HUES48 (cell line): ENCODE results near the gene PHACTR4.

Experiments used
- H3K27ac ChIP-seq: one replicate; pipeline ENCODE4 v1.7.0; 2013; ENCODE audit warnings: low read depth, low read length, inconsistent platforms
- H3K27me3 ChIP-seq: 2 replicates; pipeline ENCODE4 v1.6.1; 2013; ENCODE audit warnings: mild to moderate bottlenecking, low read length; ENCODE audit not compliant: control insufficient read depth, insufficient read depth
- H3K36me3 ChIP-seq: 2 replicates; pipeline ENCODE4 v1.6.1; 2013; ENCODE audit warnings: low read length; ENCODE audit not compliant: control insufficient read depth, insufficient read depth
- H3K4me1 ChIP-seq: 2 replicates; pipeline ENCODE4 v1.6.1; 2013; ENCODE audit warnings: mild to moderate bottlenecking, low read length; ENCODE audit not compliant: control insufficient read depth, insufficient read depth
- H3K4me3 ChIP-seq: 2 replicates; pipeline ENCODE4 v1.5.1; 2013; ENCODE audit warnings: mild to moderate bottlenecking, low read depth, low read length
- H3K9ac ChIP-seq: 2 replicates; pipeline ENCODE4 v1.6.1; 2013; ENCODE audit warnings: mild to moderate bottlenecking, low read depth, low read length, moderate library complexity
- H3K9me3 ChIP-seq: 2 replicates; pipeline ENCODE4 v1.6.1; 2013; ENCODE audit warnings: low read length; ENCODE audit not compliant: control insufficient read depth, insufficient read depth

The PHACTR4 gene

GRCh38 chr1:28494737-28495136, 125.2 kb downstream of the PHACTR4 start:
- H3K9ac ChIP-seq: no peak overlapping the region
- no peaks in the 10 kb centered on the region for H3K9me3 ChIP-seq
- no peak overlapping the region for H3K4me3 ChIP-seq
- no peaks in the 10 kb centered on the region for H3K4me1 ChIP-seq
- H3K36me3 ChIP-seq: peaks cover 73% of the 10 kb centered on the region
- no peak overlapping the region for H3K27ac ChIP-seq
- H3K27me3 ChIP-seq: no peaks in the 10 kb centered on the region

GRCh38 chr1:28499553-28499952, 130.0 kb downstream of the PHACTR4 start:
- H3K4me1 ChIP-seq: no peaks in the 10 kb centered on the region
- H3K4me3 ChIP-seq: no peak overlapping the region
- no peaks in the 10 kb centered on the region for H3K27me3 ChIP-seq
- H3K36me3 ChIP-seq: peaks cover 33% of the 10 kb centered on the region
- no peak overlapping the region for H3K27ac ChIP-seq
- no peaks in the 10 kb centered on the region for H3K9me3 ChIP-seq
- no peak overlapping the region for H3K9ac ChIP-seq

GRCh38 chr1:28501925-28502324, 132.4 kb downstream of the PHACTR4 start:
- Histone ChIP-seq H3K4me3 (no peak overlapping the region), H3K36me3 (peaks cover 22% of the 10 kb centered on the region), H3K27me3 (no peaks in the 10 kb centered on the region), H3K4me1 (no peaks in the 10 kb centered on the region), H3K9ac (no peak overlapping the region), H3K9me3 (no peaks in the 10 kb centered on the region), H3K27ac (no peak overlapping the region)

GRCh38 chr1:28503117-28503516, 133.6 kb downstream of the PHACTR4 start:
- H3K4me3 ChIP-seq: no peak overlapping the region
- H3K27ac ChIP-seq: no peak overlapping the region
- peaks cover 26% of the 10 kb centered on the region for H3K36me3 ChIP-seq
- no peak overlapping the region for H3K9ac ChIP-seq
- H3K4me1 ChIP-seq: peaks cover 4% of the 10 kb centered on the region; the same call in 1 of the 2 replicates
- H3K27me3 ChIP-seq: no peaks in the 10 kb centered on the region
- no peaks in the 10 kb centered on the region for H3K9me3 ChIP-seq

- peaks cover 20% of the 10 kb centered on the region for H3K4me1 ChIP-seq
- H3K4me3 ChIP-seq: peak within 1 kb of the TSS; percentile 92
- H3K27me3 ChIP-seq: no peaks in the 10 kb centered on the region
- H3K9ac ChIP-seq: peak within 1 kb of the TSS; percentile 99
- no peaks in the 10 kb centered on the region for H3K9me3 ChIP-seq
- H3K27ac ChIP-seq: peak within 1 kb of the TSS; percentile 100
- H3K36me3 ChIP-seq: peaks cover 45% of the 10 kb centered on the region
Measured at GRCh38 chr1:28505406-28506187, 136.1 kb downstream of the PHACTR4 start, which contains the start of gene RCC1. Gene RCC1, plus strand, starts transcription at chr1:28506043. Its CDS starts 23,824 bp downstream, at chr1:28529867.

DNA sequence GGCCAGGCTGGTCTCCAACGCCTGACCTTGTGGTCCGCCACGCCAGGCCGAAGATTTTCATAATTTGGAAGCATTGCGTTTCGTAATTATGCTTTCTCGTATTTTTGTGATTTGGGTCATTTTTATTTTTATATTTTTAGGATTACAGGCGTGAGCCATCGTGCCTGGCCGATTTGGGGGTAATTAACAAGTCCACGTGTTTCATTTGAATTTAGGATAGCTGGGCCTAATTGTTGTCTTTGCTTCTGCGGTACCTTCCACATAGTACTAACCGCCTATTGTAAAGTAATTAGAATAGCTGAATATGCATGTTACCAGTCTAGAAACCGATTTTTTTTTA, 137.3 kb downstream of the PHACTR4 start:
- Histone ChIP-seq H3K9ac (peak overlapping the region; percentile 99), H3K27ac (peak overlapping the region; percentile 100), H3K36me3 (peaks cover 54% of the 10 kb centered on the region), H3K4me1 (peaks cover 20% of the 10 kb centered on the region), H3K27me3 (no peaks in the 10 kb centered on the region), H3K9me3 (no peaks in the 10 kb centered on the region), H3K4me3 (peak overlapping the region; percentile 92)

DNA sequence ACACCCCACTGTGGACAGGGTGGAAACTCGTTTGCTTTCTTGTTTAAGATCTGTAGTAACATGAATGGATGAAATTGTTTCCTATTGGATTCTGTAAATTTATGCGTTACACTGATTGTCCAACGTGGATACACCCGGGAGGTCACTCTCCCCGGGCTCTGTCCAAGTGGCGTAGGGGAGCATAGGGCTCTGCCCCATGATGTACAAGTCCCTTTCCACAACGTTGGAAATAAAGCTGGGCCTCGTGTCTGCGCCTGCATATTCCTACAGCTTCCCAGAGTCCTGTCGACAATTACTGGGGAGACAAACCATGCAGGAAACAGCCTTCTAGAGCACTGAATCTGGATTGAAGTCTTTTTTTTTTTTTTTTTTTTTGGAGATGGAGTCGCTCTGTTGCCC, 137.7 kb downstream of the PHACTR4 start:
- H3K4me1 ChIP-seq: peaks cover 20% of the 10 kb centered on the region
- H3K9ac ChIP-seq: peak overlapping the region; percentile 99
- no peaks in the 10 kb centered on the region for H3K27me3 ChIP-seq
- peak overlapping the region; percentile 92 for H3K4me3 ChIP-seq
- no peaks in the 10 kb centered on the region for H3K9me3 ChIP-seq
- H3K36me3 ChIP-seq: peaks cover 57% of the 10 kb centered on the region
- peak overlapping the region; percentile 100 for H3K27ac ChIP-seq

- peak overlapping the region; percentile 99 for H3K9ac ChIP-seq
- no peaks in the 10 kb centered on the region for H3K27me3 ChIP-seq
- peak overlapping the region; percentile 100 for H3K27ac ChIP-seq
- H3K4me1 ChIP-seq: peaks cover 20% of the 10 kb centered on the region
- H3K4me3 ChIP-seq: peak overlapping the region; percentile 92
- H3K9me3 ChIP-seq: no peaks in the 10 kb centered on the region
- H3K36me3 ChIP-seq: peaks cover 63% of the 10 kb centered on the region
Measured at GRCh38 chr1:28507646-28508434, 138.3 kb downstream of the PHACTR4 start.

- Histone ChIP-seq H3K4me3 (peak overlapping the region; percentile 92), H3K27me3 (no peaks in the 10 kb centered on the region), H3K36me3 (peaks cover 68% of the 10 kb centered on the region), H3K9me3 (no peaks in the 10 kb centered on the region), H3K9ac (peak overlapping the region; percentile 99), H3K4me1 (peaks cover 20% of the 10 kb centered on the region), H3K27ac (peak overlapping the region; percentile 100)
Measured at GRCh38 chr1:28508435-28508754, 138.9 kb downstream of the PHACTR4 start.

- Histone ChIP-seq H3K9me3 (no peaks in the 10 kb centered on the region), H3K4me1 (peaks cover 20% of the 10 kb centered on the region), H3K27ac (peak overlapping the region; percentile 100), H3K27me3 (no peaks in the 10 kb centered on the region), H3K4me3 (peak overlapping the region; percentile 92; the same call in 1 of the 2 replicates), H3K36me3 (peaks cover 73% of the 10 kb centered on the region), H3K9ac (peak overlapping the region; percentile 99)
Measured at GRCh38 chr1:28509705-28510272, 140.2 kb downstream of the PHACTR4 start.
